Measurements from ENCODE around the gene TMEFF2.
"Not testable (repeated sequence)": the region's sequence is repeated elsewhere in the genome, so short reads cannot be mapped to it uniquely, and the experiment has no call there.

Gene TMEFF2

DNA sequence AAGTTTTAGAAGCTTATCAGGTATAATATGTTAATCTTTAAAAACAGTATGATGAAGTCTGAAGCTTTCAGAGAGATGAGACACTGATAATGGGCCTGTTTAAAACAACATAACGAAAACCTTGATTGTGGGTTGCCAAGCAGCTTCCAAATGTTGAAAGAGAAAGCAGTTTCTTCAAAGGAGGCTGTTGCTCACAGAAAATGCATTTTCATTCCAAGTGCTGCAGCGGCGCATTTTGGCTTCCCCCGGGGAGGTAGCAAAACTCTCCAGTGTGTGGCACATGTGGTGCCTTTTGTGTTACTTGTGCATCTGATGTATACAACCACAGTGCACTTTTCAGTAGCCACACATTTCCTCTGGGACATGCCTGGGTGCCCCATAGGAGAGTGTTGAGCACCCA, 66.1 kb downstream of the TMEFF2 start:
- no peak for DNase-seq (ENCODE audit: low spot score)

DNA sequence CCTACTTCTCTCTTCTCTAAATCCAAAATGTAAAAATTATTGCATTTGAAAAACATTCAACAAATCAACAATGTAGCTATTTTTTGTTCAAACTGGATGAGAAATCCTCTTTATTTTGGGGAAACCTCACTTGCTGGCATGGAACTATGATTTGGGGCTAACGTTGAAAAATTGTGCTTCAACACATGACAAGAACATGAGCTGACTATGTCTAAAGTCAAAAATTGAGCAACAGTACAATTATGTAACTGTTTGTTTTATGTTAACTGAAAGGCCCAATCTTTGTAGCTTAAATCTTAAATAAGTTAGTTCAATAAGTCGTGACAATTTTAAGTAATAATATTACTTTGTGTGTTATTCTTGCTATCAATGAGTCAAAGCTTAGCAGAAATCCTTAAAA, 67.3 kb downstream of the TMEFF2 start:
- no peak for DNase-seq (ENCODE audit: low spot score)

DNA sequence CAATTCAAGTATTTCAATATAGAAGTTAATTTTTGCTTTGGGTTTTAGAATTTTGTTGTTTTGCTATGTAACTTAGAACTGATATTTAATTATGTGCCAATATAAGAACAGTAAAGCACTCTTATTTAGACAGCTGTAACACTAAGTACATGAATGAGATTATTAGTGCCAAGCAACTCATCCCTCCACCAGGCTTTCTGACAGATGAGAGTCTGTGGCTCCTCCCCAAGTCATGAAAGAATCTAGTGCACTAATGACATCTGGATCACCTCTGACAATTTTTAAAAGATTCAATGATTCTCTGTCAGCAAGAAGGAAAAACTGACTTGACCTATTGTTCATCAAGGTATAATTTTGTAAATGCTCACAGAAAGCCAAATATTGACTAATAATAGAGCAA, 67.8 kb downstream of the TMEFF2 start:
- no peak for DNase-seq (ENCODE audit: low spot score)

DNA sequence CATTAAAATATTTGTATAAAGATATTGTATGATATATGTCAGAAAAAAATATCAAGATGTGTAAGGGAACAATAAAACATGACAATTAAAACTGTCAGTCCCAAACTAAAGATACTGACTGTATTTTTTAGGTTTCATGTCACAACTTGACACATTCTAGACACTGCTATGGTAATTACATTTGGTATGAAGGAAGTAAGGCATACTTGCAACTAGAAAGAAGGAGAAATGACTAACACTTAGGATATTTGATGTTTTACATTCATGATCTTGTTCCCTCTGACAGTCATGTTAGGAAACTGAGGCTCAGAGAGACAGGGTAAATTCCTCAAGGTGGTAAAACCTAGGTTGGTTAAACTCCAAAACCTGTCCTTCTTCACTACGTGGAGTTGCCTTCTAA, 68.3 kb downstream of the TMEFF2 start:
- DNase-seq (ENCODE audit: low spot score): no peak

DNA sequence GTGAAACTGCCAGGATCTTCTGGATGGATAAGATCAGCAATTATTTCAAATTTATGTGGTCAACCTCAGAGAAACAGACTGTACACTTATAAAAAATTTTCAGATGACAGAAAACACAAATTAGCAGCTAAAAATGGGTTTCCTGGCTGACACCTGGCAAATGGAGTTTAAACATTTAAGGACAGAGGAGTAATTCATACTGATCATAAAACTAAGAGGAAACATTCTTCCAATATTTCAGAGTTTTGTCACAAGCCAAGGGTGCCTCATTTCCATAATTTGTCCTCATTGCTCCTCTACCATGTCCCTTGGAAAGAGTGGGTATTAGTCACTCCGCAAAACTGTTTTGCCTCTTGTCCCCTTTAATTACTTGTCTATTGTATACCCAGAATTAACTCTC, 70.2 kb downstream of the TMEFF2 start:
- DNase-seq (ENCODE audit: low spot score): no peak

DNA sequence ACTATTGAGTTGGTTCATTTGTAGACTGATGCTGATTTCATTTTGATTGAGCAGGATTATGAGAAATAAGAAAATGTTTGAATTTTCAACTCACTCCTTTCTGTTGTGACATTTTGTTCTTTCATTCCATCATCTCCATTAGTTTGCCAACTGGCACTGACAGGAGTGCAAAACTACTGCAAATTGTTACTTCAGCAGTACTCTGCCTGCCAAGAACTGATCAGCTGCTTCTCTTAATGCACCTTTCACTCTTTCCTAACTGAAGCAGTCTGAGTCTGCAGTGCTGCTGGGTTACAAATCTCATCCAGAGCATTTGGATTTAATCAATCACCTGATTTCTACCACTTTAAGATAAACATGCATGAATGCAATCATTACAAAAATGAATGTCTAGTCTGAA, 70.9 kb downstream of the TMEFF2 start:
- no peak for DNase-seq (ENCODE audit: low spot score)

DNA sequence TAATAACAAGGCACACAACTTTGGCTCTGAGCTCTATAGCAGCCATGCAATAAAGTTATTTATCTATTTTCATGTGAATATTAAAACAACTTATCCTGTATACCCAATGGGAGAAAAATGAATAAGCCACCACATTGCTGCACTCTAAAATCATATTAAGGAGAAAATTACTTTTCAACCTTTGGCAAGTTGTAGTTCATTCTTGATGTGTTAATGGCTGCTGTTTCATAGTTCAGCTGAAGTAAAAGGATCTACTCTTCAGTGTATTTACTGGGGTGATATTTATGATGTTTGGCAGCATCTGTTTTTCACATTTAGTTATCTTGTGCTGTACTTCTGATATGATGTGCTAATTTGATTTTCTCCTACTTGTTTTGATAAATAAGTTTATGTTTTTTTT, 71.8 kb downstream of the TMEFF2 start:
- DNase-seq (ENCODE audit: low spot score): no peak

DNA sequence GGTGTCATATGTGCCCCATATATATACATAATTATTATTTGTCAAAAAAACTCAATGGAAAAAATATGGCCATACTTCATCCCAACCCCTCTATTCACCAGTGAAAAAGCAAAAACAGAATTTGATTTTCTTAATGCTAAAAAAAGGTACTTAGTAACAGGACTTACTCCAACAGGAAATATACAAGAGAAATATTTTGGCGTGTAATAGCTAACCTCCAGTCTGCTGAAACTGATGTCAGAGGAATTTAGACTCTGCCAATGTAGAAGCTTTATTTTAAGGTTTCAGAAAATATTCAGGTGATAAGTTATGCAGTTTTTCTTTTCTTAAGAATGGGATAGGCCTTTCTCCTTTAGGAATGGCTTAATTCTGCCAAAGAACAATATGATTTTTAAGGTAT, 72.6 kb downstream of the TMEFF2 start:
- DNase-seq (ENCODE audit: low spot score): no peak

DNA sequence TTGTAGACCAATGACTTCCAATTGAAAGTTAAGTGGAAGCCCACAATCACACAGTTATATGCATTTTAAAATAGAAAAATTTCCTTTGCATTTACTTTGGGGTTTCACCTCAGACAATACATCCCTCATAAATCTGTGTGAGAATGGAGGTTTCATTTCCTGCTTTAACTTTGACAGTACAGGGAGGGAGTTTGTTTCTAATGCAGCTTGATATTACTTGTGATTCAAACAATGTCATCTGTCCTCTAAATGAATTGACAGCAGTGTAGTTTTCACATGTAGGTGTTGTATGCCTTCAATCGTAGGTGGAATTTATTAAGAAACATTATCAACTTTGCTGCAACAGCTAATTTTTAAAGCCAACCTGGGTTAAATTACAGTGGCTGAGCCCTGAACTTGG, 75.2 kb downstream of the TMEFF2 start:
- DNase-seq (ENCODE audit: low spot score): no peak

DNA sequence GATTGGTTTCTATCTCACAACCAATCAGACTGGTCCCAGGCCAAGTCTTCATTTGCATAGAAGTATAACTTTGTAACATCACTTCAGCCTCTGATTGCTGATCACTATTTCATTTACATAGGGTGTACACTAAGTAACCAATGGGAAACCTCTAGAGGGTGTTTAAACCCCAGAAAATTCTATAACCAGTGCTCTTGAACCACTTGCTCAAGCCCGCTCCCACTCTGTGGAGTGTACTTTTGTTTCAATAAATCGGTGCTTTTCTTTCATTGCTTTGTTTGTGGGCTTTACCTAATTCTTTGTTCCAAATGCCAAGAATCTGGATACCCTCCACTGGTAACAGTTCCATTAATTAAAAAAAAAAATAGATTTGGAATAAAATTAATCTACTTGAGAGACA, 77.0 kb downstream of the TMEFF2 start:
- no peak for DNase-seq (ENCODE audit: low spot score)

DNA sequence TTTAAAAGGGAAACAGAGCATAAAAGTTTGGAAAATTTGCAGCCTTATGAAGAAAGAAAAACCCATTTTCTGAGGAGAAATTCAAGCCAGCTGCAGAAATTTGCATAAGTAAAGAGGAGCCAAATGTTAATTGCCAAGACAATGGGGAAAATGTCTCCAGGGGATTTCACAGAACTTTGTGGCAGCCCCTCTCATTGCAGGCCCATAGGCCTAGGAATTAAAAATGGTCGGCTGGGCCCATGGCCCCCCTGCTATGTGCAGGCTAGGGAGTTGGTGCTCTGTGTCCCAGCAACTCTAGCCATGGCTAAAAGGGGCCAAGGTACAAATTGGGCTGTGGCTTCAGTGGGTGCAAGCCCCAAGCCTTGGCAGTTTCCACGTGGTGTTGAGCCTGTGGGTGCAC, 83.2 kb downstream of the TMEFF2 start:
- not testable (repeated sequence) for DNase-seq (ENCODE audit: low spot score)

DNA sequence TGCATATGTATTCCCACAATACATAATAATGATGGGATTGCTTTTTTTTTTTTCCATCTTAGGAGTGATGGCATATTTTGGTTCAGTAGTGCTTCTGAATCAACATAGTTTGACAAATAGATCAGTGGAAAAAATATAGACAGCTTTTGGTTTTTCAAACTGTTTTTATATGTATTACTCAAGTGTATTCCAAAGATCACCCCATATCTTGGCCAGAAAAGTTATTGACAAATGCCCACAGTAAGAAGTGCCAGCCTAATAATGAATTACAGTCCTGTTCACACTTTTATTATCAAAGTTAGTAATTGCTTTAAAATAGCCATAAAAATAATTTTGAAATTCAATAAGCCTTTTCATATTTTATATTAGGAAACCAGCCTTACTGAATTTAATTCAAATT, 95.0 kb downstream of the TMEFF2 start:
- DNase-seq (ENCODE audit: low spot score): no peak

DNA sequence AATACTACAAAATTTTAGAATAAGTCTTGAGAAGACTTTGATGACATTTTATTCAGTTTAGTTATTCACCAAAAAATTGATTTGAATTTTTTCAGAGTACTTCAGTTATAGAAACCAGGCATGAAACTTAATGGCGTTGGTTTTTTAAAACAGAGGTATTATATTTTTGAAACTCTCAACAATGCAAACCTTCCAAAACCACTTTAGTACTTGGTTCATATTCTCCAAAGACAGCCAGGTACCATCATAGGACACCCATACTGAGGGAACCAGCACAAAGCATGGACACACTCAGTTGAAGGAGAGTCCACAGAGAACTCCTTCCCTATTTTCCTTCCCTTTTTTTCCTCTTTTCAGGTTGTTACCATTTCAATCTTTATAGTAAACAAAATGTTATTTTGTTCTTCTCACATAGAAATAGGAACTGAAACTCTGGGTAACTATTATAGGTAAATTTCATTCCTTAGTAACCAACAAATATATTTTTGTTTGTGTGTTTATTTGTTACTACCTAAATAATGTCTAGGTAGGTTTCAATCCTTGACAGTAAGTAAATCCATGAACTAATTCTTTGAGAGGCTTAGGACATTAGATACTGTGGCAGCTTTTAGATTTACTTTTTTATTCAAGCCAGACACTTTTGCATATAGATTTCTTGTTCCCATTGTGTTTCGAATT, 95.8 kb downstream of the TMEFF2 start:
- peak; percentile 4 for DNase-seq (ENCODE audit: low spot score)

DNA sequence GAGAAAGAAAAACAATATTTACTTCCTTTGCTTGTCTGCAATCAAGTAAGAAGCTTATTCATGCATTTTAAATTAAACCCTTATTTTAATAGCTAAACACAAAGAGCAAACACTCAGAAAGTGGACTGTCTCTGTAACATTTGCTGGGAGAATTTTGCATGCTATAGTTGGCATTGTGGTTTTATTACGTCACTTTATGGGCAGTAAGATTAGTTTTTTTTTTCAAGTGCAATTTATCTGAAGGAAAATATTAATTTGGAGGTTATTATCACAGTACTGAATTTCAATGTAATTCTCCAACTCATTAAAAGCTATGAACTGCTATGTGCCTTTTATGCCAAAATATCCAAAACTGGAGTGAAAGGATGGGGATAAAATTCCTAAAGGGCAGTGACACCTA, 103.3 kb downstream of the TMEFF2 start:
- no peak for DNase-seq (ENCODE audit: low spot score)

DNA sequence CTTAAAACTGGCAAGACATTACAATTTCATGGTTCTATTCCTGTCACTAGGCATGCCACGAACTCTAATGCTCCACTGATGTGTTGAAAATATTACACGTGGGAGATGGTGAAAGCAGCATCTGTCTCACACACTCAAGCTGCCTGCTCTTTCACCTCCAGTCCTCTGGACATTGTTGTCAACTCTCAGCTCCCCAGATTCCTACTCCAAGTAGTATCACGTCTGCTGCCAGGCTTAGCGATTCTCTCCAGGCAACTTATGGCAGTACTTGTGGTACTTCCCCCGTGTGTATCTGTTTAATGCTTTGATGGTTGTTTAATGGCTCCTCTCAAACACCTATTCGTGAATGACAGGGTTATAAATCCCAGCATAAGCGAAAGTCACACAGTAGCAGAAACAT, 103.8 kb downstream of the TMEFF2 start:
- DNase-seq (ENCODE audit: low spot score): no peak

DNA sequence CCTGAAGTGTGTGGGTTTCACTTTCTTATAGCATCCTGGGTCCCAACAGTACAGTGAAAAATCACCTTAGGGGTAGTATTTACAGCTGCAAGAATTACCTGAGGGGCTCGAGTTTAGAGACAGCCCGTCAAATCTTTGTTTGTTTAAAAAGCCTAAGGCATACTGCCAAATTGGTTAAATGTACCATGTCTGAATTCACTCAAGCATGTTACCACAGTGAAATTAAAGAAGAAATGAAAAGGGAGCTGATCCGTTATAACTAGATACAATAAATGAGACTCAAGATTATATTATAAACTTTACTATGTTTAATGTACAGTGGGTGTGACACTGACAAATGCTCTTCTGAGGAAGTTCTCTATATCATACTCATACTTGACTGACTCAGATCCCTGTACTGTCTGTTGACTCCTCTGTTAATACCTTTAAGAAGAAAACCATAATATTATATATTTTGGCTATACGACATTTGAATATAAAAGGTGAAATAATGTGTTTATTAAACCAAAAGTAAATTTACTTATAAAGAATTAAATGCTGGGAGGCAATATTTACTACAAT, 107.3 kb downstream of the TMEFF2 start:
- DNase-seq (ENCODE audit: low spot score): no peak

DNA sequence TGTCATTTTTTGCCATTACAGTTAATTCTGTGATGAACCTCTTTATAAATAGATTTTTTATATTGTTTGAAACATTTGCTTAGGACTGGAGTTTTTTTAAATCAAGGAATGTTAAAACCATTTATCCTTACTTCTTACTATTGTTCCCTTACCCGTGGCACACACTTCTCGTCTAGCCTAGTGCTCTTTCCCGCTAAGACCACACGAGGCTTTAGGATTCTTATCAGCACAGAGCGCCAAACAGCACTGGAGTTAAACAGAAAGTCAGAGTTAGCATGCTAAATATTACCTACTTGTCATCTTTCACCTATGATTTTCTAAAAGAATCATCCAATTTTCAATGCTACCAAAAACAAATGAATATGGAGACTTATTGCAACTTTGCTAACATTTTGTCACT, 112.6 kb downstream of the TMEFF2 start:
- no peak for DNase-seq (ENCODE audit: low spot score)

DNA sequence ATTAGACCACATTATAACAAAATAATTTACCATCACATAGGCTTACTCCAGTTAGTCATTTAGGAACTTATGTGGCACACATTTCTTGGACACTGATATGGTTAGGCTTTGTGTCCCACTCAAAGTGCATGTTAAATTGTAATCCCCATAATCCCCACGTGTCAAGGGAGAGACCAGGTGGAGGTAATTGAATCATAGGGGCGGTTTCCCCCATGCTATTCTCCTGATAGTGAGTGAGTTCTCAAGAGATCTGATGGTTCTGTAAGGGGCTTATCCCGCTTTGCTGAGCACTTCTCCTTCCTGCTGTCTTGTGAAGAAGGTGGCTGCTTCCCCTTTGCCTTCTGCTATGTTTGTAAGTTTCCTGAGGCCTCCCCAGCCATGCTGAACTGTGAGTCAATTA, 114.6 kb downstream of the TMEFF2 start:
- DNase-seq (ENCODE audit: low spot score): not testable (repeated sequence)

DNA sequence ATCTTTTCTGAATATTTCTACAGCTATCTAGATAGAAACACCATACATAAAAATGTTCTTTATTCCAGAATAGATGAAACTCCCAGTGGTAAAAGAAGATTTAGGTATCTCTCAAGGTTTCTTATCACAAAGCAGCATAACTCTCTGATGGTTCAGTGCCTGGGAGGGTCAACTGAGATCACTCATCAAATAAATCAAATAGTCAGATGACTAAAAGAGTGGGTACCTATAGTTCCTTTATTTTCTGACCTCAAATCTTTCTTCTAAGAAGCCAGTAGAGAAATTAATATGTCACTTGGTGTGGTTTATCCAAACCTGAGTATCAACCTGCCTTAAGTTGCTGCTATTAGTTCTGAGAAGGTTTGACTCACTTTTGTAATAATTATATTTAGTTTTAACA, 120.9 kb downstream of the TMEFF2 start:
- no peak for DNase-seq (ENCODE audit: low spot score)

DNA sequence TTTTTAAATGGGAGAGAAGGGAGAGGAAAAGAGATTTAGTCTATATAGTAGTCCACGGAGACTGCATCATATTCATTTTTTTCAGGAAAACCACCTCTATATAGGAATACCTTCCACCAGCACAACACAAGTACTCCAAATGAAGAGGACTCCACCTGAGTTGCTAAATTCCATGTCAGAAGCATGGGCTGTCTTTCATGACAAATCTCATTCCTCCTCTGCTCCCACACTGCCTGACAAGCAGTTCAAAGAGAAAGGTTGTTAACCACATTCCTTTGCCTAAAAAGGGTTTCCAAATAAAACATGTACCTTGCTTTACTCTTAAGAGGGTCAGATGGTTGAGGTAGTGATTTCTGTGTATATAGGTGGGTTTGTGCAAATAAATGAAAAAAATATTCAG, 122.0 kb downstream of the TMEFF2 start:
- DNase-seq (ENCODE audit: low spot score): no peak

DNA sequence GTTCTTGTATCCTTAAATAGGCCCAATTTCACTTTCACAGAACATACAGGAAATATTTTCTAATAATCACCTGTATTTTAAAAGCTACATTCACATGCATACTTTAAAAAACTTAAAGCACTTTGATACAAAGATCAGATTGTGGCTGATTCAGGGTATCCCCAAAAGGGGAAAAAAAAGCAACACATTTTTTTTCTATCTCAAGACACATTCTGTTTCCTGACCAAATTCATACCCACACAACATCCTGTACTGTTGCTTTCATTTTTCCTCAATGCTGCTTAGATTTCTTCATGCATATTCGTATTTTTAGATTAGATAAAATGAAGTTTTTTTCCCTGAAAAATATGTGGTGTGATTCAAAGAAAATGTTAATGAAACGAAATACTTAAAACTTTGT, 122.5 kb downstream of the TMEFF2 start:
- no peak for DNase-seq (ENCODE audit: low spot score)

DNA sequence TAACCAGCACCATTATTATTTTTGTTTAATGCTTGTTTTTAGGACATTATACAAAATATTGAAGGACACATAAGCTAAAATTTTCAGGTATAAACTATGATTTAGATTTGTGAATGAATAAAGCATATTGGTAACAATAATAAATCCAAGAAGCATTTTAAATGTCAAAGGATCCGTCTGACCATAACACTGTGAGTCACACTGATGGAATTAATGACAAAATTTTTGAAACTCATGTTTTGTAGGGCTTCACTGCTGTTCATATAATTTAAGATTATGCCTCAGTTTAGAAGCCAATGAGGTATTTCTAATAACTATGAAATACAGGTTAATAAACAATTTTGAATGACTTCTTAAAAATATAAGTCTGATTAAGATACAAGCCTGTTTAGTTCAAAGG, 124.6 kb downstream of the TMEFF2 start:
- no peak for DNase-seq (ENCODE audit: low spot score)

DNA sequence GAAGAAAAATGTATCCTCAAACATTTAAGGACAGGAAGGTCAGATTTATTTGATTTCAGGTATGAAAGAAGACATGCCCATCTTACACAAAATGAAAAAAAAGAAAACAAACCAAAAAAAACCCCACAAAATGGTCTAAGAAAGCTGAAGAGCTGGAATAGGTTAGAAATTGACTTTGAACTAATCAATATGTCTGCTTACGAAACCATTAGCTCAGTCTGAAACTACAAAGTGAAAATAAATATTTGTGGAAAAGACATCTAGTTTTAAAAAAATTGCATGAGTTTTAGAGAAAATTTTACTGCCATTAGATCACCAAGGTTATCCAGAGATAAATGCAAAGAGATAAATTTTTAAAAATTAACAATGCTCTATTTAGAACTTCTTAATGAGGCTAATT, 125.3 kb downstream of the TMEFF2 start:
- DNase-seq (ENCODE audit: low spot score): no peak

DNA sequence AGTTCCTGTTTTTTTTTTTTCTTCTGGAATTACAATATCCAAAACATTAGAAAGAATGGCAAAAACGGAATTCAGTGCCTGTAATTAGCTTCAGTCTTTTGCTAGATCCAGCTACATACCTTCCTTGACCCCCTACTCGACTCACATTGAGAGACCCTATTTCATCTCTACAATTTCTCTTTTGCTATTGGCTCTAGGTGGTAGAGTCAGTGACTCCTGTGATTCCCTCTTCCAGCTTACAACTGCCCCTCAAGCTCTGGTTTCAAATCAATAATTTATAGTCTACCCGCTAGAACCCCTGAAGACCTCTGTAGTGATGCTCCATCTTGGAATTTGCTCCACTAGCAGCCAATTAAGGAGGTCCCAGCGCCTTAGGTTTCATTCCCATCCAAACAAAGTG, 125.8 kb downstream of the TMEFF2 start:
- DNase-seq (ENCODE audit: low spot score): no peak

DNA sequence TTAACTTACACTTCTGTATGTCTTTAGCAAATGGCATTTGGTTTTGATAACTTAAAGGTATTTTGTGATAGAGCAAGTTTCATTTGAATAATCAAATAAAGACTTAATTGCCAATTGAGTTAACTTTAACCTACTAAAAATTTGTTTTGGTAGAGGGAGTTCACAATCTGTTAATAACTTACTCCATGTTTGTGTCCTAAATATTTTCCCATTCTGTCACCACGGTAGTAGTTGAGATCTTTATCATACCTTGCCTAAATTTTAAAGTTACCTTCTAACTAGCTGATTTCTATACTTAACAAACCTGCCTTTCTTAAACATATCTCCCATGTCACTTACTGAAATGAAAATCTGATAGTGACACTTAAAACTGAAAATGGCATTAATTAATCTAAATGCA, 127.1 kb downstream of the TMEFF2 start:
- no peak for DNase-seq (ENCODE audit: low spot score)
